H54 (cell line): ENCODE data around the gene ITPR3.
"Not testable (repeated sequence)": the region's sequence is repeated elsewhere in the genome, so short reads cannot be mapped to it uniquely, and the experiment has no call there.

Experiments used
- DNase-seq: peaks from one replicate; pipeline ENCODE4 v3.0.0; 2011; ENCODE audit warnings: low spot score, mixed read lengths; ENCODE audit not compliant: insufficient read length
- FAIRE-seq: peaks from 3 replicates; lab custom pipeline; 2011; peaks lifted over from hg19 to GRCh38; lab: Jason Lieb, UNC
- POLR2A ChIP-seq: IDR thresholded peaks from 2 replicates; pipeline ENCODE4 v1.6.1; 2011; ENCODE audit warnings: low read depth, mild to moderate bottlenecking, low read length

The ITPR3 gene

DNA sequence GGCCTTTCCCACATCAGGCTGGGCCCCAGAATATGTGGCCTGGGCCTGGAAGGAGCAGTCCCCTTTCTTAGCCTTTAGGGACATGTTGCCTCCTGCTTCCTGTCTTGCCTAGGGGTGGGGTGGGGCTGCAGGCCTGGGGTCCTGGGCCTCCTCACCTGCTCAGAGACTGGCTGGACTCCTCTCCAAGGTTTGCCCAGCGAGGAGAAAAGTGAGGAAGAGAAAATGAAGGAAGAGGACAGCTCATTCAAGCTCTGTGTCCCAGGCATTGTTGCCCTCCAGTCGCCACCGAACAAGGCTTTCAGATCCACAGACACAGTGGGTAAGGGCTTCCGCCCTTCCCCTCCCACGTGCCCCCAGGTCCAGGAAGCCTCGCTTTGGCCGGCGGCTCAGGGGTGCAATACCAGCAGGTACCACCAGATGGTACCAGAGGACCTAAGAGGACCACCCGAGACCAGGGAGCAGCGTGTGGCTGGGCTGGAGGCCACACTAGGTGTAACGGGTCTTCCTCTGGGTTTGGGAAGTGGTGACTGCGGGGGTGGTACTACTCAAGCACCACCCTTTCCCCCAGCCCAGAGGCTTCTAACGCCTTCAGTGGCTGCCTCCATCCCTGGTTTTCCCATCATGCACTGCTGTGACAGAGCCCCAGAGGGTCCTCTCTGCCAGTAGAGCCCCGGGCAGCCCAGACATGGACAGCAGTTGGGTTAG, 35.6 kb upstream of the ITPR3 start:
- peak; percentile 77 for DNase-seq
- TF ChIP-seq POLR2A, result no peak
- FAIRE-seq, result no peak

DNA sequence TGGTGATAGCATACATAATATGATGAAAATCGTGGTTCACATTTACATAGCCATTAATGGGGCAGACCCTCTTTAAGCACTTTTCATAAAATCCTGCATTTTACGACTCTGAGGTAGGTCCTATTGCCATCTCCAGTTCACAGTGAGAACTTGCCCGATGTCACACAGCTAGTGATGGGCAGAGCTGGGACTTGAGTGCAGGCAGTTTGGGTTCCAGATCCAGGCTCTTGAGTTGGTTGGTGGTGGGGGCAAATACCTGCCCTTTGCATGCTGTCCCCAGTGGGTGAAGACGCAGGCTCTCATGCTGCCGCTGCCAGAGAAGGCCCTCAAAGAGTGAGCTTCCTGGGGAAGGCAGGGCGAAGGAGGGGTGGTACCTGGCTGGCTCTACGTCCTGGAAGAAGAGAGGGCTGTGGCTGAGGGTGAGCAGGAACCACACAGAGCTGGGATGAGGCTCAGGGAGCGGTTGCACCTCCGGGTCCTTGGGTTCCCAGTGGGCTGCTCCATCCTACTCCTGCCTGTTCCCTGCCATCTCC, 34.9 kb upstream of the ITPR3 start:
- DNase-seq (no peak), FAIRE-seq (no peak)
- TF ChIP-seq POLR2A, result no peak

DNA sequence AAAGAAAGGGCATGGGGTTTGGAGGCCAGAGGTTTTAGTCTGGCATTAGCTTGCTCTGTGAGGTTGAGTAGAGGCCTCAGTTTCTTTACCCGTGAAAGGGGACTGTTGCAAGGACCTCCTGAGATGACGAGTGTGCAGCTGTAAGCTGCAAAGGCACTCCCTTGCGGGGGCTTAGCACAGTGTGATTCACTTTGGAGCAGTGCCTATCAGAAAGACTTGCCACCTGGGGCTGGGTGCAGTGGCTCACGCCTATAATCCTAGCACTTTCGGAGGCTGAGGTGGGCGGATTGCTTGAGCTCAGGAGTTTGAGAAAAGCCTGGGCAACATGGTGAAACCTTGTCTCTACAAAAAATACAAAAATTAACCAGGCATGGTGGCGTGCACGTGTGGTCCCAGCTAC, 33.6 kb upstream of the ITPR3 start:
- FAIRE-seq (no peak), DNase-seq (no peak)
- TF ChIP-seq POLR2A, result no peak

DNA sequence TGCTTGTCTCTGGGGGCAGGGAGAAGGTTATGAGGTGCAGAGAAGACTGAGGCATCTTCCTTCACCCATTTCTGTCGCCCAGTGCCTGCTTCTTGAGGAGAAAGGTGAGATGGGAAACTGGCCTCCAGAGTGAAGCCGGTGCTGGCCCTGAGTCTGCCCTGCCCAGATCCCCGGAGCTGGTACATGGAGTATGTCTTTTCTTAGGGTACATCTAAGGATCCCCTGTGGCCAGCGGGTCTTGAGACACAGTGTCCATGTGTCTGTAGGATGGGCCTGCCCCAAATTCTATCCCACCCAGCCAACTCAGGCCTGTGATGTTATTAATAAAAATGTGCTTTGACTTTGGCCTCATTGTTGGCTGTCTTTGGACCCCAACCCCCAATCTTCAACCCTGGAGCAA, 32.2 kb upstream of the ITPR3 start:
- DNase-seq, result no peak
- FAIRE-seq, result no peak
- no peak for TF ChIP-seq POLR2A

DNA sequence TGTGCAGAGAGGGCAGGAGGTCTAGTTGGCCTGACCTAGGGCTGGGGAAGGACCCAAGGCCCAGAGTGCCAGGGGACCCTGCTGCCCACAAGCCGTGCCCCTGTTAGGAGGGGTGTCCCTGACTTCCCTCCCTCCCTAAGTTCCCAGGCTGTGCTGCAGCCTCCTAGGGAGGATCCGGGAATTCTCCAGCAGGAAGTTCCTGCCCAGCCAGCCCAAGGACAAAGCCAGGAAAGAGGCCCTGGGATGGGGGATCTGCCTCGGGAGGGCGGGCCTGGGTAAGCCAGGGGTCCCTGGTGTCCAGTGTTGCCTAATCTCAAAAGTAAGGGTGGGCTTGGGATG, 31.8 kb upstream of the ITPR3 start:
- FAIRE-seq (no peak), DNase-seq (no peak)
- no peak for TF ChIP-seq POLR2A

DNA sequence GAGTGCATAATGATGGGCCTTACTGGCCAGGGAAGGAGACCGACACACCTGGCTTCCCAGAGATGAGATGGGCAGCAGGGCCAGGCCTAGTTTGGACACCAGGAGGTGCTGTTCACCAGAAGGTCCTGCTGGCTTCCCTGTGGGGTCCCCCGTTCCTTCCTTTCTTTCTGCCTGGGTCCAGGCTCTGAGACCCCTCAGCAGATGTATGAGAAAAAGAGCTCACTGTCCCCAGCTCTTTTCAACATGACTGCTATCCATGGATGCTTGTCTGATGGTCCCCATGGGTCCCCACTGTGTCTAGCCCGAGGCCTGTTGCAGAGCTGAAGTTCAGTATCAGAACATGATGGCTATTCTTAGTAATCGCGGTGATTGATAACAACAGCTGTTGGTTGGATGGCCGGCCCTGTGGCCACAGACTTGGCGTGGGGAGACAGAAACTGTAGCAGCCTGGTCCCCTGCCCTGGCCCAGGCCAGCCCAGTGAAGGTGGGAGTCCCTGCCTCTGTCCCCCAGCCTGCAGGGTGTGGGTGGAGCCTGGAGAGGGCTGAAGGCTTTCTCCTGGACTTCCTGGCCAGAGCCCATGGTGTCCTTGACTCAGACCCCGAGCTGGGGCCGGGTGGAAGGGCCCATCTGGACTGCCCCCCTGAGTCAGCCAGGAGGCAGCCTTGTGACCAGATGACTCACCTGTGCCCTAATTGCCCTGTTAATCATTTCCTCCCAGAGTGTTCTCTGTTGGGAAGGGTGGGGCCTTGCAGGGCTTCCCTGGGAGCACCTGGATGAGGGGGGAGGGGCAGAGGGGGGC, 31.2 kb upstream of the ITPR3 start:
- DNase-seq, result peak; percentile 96
- FAIRE-seq, result peak; percentile 60
- TF ChIP-seq POLR2A, result no peak; the same call in 1 of the 2 replicates

DNA sequence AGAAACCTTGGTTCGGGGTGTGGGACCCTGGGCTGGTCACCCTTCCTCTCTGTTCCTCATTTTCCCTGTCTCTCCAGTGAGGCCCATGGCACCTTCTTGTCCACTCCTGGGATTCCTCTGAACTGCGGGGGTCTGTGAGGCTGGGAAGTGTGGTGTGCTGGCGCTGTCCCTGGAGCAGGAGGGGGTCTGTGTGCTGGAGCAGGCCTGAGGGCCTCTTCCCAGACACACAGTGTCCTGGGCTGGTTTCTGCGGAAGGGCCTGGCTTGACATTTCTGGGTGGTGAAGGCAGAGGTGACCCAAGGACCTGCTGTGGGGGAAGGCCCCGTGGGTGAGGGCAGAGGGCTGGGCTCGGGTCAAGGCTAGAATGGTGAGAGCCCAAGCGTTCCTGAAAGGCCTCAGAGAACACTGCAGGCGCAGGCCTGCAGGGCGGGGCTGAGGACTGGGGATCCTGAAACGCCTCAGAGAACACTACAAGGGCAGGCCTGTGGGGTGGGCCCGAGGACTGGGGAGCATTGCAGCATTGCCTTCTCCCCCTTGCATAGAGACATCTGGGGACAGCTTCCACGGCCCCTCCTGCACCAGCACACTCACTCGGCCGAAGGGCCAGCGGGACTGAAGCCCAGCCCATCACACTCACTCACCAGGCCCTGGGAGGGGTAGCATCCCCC, 30.5 kb upstream of the ITPR3 start:
- FAIRE-seq, result no peak
- DNase-seq, result peak; percentile 54
- no peak for TF ChIP-seq POLR2A

DNA sequence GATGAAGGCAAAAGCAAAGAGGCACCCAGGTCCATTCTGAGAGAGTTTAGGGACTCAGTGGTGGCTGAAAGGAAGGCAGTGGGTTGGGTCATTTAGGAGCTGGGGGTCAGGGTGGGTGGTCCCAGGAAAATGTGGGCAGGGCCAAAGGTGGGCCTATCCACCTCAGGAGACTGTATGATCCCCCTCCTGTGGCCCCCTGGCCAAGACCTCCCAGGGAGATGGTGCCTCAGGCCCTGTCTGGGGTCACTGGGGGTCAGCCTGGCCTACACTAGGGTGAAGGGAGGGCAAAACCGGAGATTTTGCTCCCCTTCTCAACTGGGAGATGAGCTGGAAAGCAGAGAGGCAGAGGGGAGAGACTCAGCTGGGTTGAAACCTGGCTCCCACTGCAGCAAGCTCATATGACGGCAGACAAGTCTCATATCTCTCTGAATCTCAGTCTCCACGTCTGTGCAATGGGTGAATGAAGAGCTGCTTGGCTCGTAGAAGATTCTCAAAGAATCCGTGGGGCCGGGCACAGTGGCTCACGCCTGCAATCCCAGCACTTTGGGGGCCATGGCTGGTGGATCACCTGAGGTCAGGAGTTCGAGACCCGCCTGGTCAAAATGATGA, 29.6 kb upstream of the ITPR3 start:
- FAIRE-seq (no peak), DNase-seq (no peak)
- no peak for TF ChIP-seq POLR2A

DNA sequence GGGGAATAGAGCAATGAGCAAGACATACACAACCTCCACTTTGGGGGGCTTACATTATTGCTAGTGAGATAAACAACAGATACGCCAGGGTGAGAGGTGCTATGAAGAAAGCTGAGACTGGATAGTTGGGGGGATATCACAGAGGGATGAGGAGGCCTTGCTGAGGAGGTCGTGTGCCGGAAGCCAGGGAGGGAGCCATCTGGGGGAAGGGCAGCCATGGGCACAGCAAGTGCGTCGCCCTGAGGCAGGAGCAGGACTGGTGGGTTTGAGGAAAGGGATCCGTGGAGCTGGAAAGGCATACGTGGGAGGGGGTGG, 28.9 kb upstream of the ITPR3 start:
- FAIRE-seq (no peak), DNase-seq (no peak)
- no peak for TF ChIP-seq POLR2A

DNA sequence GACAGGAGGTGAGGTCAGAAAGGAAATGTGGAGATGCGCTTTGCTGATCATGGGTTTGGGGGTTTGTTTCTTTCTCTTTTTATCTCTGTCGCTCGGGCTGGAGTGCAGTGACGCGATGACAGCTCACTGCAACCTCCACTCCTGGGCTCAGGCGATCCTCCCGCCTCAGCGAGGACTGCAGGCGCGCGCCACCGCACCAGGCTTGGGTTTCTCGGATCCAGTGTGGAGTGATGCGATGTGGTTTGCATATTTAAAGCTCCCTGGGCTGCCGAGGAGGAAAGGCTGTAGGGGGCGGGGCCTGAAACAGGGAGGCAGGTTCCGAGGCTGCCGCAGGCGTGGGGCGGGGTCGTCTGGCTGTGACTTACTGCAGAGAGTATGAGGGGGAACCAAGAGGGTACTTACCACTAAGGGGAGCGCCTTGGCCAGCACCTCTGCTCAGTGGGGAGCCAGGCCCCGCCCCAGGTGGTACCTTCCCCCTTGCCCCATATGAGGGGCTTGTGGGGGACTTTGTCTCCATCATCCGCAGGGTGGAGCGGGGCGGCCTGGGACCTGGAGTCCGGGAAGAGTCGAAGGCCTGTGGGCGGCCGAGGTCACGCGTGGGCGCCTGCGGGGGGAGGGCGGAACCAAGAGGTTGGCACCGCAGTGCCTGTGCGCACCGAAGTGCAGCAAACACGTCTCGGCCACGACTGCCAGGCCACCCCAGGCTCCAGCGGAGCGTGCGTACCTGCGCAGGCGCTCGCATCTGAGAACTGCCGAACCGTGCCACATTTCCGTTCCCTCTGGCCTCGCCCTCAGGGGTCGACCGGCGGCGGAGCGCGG, 28.3 kb upstream of the ITPR3 start:
- DNase-seq (no peak), FAIRE-seq (no peak)
- TF ChIP-seq POLR2A, result no peak

DNA sequence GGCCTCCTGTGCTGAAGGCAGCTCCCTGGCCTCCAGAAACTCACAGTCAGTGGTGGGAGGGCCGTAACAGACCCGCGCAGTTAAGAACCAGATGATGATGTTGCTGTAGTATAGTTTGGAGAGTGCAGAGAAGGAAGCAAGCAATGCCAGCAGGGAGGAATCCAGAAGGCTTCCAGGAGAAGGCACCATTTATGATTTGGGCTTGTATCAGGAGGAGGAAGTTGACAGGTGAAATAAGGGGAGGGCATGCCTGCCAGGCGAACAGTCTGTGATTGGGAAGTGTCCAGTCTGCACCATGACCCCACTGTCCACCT, 27.8 kb upstream of the ITPR3 start:
- no peak for FAIRE-seq

DNA sequence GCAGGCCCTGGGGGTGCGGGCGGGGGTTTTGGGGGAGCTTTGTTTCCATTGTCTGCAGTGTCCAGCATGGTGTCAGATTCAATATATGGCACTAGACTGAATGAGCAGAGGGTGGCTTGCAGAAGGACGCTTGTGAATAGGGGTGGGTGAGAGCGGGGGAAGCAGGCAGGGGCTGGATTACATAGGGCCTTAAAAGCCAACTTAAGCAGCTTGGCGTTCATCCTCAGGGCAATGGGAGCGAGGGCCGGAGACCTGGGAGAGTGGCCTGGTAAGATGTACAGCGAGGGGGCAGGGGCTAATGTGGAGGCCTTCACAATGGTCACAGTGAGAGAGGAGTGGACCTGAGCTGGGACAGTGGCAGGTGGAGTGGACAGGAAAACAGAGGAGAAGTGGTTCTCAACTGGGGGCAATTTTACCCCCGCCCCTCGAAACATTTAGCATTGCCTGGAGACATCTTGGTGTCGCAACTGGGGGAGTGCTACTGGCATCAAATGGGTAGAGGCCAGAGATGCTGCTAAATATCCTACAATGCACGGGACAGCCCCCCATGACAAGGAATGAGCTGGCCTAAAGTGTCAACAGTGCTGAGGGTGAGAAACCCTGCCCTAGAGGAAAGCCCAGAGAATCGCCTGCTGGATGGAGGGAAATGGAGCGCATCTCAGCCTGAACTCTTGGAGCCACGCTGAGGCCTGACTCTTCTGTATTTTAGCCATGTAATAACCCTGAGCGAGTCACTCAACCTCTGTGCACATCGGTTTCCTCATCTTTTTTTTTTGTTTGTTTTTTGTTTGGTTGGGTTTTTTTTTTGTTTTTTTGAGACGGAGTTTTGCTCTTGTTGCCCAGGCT, 25.9 kb upstream of the ITPR3 start:
- DNase-seq (no peak), FAIRE-seq (no peak)
- TF ChIP-seq POLR2A, result no peak

More for the DNA sequence above, 27.8 kb upstream of the ITPR3 start:
- no peak for DNase-seq
- TF ChIP-seq POLR2A, result no peak

DNA sequence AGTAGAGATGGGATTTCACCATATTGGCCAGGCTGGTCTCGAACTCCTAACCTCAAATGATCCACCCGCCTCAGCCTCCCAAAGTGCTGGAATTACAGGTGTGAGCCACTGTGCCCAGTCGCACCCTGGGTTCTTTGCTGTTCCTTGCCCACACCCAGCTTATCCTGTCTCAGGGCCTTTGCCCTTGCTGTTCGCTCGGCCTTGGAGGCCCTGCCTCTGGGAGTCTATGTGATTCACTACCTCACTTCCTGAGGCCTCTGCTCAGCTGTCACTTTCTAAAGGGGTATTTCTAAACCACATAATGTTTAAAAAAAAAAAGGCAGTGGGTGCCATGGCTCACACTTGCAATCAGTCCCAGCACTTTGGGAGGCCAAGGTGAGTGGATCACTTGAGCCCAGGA, 24.2 kb upstream of the ITPR3 start:
- DNase-seq, FAIRE-seq: not testable (repeated sequence)
